HG03097 (cell line): ENCODE measurements around the gene MTF1.

Source experiments
- ATAC-seq: cut with Tn5 transposase; IDR thresholded peaks from one replicate; pipeline ENCODE4 v1.9.1; 2021; ENCODE audit not compliant: unreplicated experiment, low FRiP score

The MTF1 gene

GRCh38 chr1:37839676-37840075 lies 19.7 kb downstream of the MTF1 start:
- no peak for ATAC-seq

- ATAC-seq = no peak
Measured at GRCh38 chr1:37836788-37837187, 22.6 kb downstream of the MTF1 start.

- no peak for ATAC-seq
Measured at GRCh38 chr1:37831809-37832208, 27.6 kb downstream of the MTF1 start.

GRCh38 chr1:37831109-37831508 lies 28.3 kb downstream of the MTF1 start:
- no peak for ATAC-seq

GRCh38 chr1:37828410-37829074 lies 30.9 kb downstream of the MTF1 start:
- no peak for ATAC-seq

GRCh38 chr1:37825506-37825905 lies 33.9 kb downstream of the MTF1 start:
- ATAC-seq = no peak

GRCh38 chr1:37824001-37824400 lies 35.4 kb downstream of the MTF1 start:
- no peak for ATAC-seq

GRCh38 chr1:37822906-37823815 lies 36.2 kb downstream of the MTF1 start:
- no peak for ATAC-seq

GRCh38 chr1:37821481-37821880 lies 37.9 kb downstream of the MTF1 start:
- ATAC-seq = no peak

GRCh38 chr1:37817481-37817880 lies 41.9 kb downstream of the MTF1 start:
- ATAC-seq = no peak

- ATAC-seq = no peak
Measured at GRCh38 chr1:37814252-37814651, 45.1 kb downstream of the MTF1 start.

GRCh38 chr1:37813529-37814145 lies 45.8 kb downstream of the MTF1 start:
- ATAC-seq = no peak

GRCh38 chr1:37811027-37811655 lies 48.3 kb downstream of the MTF1 start:
- ATAC-seq = no peak

GRCh38 chr1:37809942-37810341 lies 49.5 kb downstream of the MTF1 start:
- no peak for ATAC-seq

GRCh38 chr1:37808369-37809319 lies 50.7 kb downstream of the MTF1 start:
- ATAC-seq = peak; percentile 29

- peak; percentile 78 for ATAC-seq
Measured at GRCh38 chr1:37807555-37808368, 51.6 kb downstream of the MTF1 start, which contains the start of the genes C1orf122 and YRDC. Gene C1orf122 (plus strand): TSS chr1:37807790. CDS start chr1:37808405, 615 bp downstream. Gene YRDC (minus strand): TSS chr1:37808208. CDS start chr1:37808180, 28 bp downstream.

GRCh38 chr1:37807220-37807554 lies 52.2 kb downstream of the MTF1 start:
- no peak for ATAC-seq

- no peak for ATAC-seq
Measured at GRCh38 chr1:37802439-37802838, 57.0 kb downstream of the MTF1 start.

GRCh38 chr1:37797750-37798345 lies 61.5 kb downstream of the MTF1 start:
- ATAC-seq = no peak
